OCI-LY7 (cell line): ENCODE measurements around the gene PROSER2.

ENCODE experiments used
- CTCF ChIP-seq: fragments of 200-600 bp; sonication (generic); conservative IDR thresholded peaks from 2 replicates; pipeline ENCODE4 v1.5.1; 2014; ENCODE audit warnings: mild to moderate bottlenecking, antibody characterized with exemption, low read length, moderate library complexity, mixed read lengths
- EZH2phosphoT487 ChIP-seq: fragments of 200-600 bp; sonication (generic); IDR thresholded peaks from 2 replicates; pipeline ENCODE4 v1.6.1; 2018; ENCODE audit warnings: low read depth, borderline replicate concordance, mild to moderate bottlenecking, mixed run types, antibody characterized with exemption, low read length, moderate library complexity, mixed read lengths

GRCh38 chr10:11794566-11794965 lies 28.6 kb upstream of the PROSER2 start:
- TF ChIP-seq CTCF (no peak), EZH2phosphoT487 (no peak)
